GM10847 (cell line): ENCODE measurements around the gene DIP2C.

Experiments used
- POLR2A ChIP-seq: IDR thresholded peaks from 2 replicates; pipeline ENCODE4 v1.6.1; 2011; ENCODE audit not compliant: insufficient read length; ENCODE audit errors: extremely low read depth

The DIP2C gene

DNA sequence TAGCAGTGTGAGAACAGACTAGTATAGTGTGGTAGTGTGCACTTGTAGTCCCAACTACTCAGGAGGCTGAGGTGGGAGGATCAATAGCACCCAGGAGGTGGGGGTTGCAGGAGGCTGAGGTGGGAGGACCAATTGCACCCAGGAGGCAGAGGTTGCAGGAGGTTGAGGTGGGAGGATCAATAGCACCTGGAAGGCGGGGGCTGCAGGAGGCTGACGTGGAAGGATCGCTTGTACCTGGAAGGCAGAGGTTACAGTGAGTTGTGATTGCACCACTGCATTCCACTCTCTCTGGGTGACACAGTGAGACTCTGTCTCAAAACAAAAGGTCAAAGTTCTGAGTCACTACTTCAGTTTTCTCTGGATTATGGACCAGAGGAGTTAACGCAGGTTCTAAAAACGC, 22.6 kb upstream of the DIP2C start:
- TF ChIP-seq POLR2A = no peak

DNA sequence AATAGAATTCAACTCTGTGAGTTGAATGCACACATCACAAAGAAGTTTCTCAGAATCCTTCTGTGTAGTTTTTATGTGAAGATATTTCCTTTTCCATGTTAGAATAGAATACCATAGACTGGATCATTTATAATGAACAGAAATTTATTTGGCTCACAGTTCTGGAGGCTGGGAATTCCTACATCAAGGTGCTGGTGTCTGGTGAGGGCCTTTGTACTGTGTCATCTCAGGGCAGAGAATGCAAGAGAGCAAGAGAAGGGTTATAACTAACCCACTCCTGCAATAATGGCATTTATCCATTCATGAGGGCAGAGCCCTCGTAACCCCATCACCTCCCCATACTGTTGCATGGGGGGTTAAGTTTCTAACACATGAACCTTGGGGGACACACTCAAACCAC, 18.4 kb upstream of the DIP2C start:
- TF ChIP-seq POLR2A = no peak

DNA sequence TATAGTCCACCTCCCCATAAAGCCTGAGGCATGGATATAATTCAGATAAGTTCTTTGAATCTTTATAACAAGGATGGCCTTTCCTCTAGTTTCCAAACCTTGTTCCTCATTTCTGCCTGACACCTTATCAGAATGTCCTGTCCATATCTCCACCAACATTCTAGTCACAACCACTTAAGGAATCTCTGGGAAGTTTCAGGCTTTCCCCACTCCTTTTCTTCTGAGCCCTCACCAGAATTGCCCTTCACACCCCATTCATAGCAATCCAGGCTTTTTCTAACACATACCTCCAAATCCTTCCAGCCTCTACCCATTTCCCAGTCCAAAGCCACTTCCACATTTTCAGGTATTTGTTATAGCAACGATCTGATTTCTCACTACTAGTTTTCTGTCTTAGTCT, 18.0 kb upstream of the DIP2C start:
- no peak for TF ChIP-seq POLR2A

DNA sequence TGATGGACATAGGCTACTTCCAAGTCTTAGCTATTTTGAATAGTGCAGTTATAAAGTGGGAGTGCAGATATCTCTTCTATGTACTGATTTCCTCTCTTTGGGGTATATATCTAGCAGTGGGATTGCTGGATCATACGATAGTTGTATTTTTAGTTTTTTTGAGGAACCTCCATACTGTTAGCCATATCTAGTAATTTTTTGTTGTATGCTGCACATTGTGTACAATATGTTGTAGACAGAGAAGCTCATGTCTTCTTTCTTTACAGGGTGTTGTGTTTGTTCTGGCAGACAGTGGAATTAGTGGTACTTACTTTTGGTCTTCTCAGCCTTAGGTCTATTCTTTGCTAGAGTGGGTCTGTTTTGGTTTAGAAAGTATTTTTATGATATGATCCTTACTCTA, 13.7 kb upstream of the DIP2C start:
- TF ChIP-seq POLR2A = no peak

DNA sequence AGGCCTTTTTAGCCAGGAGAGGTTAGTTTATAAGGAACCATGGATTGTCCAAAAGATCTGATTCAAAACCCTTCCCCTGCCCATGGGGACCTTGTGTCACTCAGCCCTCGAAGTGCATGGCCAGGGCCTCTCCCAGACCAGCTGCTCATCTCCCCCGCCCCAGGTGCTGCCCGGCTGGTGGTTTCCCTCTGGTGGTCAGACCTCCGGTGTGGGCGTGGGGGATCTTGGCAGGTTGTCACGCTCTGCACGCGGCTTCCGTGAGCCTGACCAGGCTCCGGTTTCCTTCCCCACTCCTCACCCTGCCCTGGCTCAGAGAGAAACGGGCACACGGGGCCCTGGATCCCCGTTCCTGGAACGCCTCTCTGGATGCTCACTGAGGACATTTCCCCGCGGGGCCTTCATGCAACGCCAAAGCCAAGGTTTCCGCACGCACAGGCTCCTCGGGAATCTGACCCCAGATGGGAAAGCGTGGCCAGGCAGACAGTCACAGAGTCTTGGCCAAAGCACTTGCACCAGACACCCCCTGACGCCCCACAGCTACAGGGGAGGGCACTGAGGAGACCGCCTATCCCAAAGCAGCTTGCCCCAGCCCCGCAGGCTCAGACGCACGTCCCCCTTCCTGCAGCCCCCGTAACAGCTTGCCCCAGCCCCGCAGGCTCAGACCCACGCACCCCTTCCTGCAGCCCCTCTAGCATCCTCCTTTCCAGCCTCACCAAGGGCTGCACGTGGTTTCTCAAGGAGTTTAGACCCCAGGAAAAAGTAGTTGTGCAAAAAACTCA, 7.8 kb upstream of the DIP2C start:
- TF ChIP-seq POLR2A = no peak

DNA sequence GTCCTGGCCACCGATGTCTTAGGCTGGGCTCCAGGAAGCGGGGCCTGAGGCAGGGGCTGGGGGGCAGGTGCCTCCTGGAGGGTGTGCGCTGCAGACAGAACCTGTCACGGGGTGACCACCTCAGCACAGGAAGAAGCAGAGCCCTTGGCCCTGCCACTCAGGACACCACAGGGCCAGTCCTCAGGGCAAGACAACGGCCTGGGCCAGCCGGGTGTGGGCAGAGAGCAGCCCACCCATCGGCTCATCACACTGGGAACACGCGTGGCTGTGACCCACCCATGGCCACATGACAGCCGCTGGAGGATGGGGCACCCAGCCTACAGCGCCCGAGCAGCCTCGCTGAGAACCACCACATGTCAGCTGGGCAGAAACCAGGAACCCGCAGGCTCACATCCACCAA, 5.9 kb upstream of the DIP2C start:
- no peak for TF ChIP-seq POLR2A

DNA sequence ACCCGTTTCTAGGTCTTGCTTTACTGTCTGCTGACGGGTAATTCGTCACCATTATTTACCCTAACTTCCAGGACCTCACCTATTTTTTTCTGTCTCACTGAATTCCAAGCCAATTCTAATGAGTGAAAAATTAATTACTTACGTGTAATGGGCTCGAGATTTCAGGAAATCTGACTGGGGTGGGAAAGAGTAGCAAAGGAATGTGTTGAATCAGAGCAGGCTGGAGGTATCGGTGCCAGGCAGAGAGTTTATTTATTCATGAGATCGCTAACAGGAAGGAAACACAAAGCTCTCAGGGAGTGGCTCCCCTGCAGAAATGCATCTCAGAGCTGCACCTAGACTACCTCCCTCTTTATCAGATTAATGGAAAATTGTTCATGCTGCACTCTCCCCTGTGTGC, 4.0 kb upstream of the DIP2C start:
- TF ChIP-seq POLR2A = no peak

DNA sequence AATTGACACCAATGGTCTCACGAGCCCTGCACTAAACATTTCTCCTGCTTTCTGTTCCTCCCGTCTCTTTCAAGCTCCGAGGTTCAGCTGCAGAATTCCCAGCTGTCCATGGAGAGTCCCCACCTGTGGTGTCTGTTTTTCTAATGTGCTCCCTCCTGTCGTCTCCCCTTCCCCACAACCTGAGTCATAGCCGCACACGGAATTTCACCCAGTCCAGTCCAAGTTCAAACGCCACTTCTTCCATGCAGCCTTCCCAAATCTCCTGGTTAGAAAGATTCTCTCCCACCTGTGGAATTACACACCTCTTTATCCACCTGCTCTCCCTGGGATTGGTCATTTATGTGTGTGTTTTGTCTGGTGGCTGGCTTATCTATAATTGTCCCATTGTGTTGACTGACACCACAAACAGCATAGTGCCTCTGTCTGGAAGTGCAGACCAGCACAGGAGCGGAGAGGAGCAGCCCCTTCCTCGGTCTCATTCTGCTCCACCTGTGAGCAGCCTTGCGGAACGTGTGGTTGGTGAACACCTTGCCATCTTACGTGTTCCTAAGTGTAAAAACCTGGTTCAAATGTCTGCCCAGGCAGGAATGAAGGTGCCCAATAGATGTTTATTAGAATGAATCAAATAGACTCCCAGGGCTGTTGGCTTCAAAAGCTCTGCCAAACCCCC, 3.3 kb upstream of the DIP2C start:
- TF ChIP-seq POLR2A = no peak

DNA sequence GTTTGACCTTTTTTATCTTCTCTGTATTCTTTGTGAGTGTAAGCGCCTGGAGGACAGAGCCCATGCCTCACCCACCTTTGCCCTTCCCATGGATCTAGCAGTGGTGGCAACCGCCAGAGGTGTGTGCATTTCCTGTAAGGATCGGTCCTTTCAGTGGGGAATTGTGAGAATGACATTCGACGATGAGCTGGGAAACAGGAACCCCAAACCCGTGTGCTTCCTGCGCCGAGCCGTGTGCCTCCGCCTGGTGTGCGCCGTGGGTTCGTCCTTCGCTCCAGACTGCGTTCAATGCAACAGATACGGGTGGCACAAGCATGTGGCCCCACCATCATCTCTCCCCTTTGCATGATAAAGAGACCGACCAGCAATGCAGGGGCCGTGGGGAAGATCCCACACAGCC, 1.7 kb upstream of the DIP2C start:
- TF ChIP-seq POLR2A = no peak

DNA sequence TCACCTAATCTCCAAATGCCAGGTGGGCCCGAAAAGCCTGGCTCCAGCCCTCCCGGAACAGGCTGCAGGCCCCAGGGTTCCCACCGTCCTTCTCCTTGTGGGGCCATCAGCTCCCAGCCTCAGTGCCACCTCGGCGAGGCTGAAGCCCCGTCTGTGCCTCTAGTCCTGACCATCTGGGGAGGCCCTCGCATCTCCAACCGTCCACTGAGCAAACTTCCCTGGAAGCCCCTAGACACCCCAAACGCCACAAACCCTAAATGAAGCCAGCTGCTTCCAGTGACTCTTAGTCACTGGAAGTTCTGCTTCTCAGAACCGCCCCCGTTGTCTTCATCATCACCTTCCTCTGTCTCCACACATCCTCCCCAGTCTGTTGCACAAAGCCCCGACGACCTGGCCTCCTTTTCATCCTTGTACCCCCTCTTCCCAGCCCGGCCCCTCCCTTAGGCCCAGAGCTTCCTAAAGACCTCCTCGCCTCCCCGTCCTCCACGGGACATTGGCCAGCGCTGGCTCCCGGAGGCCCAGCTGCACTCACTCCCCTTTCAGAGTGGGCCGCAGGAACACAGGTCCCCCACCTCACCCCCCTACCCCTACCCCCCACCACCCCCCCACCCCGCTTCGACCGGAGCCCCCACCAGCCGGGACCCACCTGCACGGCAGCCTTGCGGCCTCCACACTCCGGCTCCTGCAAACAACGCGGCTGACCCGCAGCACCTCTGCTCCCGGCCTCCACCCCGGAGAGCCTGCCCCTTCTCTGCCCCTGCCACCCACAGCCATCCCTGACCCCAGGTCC, 1.1 kb upstream of the DIP2C start:
- TF ChIP-seq POLR2A = no peak

DNA sequence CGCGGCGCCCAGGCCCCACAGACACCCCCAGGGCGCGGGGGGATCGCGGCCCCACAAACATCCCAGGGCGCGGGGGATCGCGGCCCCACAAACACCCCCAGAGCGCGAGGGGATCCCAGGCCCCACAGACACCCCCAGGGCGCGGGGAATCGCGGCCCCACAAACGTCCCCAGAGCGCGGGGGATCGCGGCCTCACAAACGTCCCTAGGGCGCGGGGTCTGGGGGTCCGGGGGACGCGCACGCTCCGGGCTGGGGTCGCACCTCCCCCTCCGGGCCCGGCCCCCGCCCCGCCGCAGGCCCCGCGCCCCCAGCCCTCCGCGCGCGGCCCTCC, 382 bp downstream of the DIP2C start:
- TF ChIP-seq POLR2A = no peak

DNA sequence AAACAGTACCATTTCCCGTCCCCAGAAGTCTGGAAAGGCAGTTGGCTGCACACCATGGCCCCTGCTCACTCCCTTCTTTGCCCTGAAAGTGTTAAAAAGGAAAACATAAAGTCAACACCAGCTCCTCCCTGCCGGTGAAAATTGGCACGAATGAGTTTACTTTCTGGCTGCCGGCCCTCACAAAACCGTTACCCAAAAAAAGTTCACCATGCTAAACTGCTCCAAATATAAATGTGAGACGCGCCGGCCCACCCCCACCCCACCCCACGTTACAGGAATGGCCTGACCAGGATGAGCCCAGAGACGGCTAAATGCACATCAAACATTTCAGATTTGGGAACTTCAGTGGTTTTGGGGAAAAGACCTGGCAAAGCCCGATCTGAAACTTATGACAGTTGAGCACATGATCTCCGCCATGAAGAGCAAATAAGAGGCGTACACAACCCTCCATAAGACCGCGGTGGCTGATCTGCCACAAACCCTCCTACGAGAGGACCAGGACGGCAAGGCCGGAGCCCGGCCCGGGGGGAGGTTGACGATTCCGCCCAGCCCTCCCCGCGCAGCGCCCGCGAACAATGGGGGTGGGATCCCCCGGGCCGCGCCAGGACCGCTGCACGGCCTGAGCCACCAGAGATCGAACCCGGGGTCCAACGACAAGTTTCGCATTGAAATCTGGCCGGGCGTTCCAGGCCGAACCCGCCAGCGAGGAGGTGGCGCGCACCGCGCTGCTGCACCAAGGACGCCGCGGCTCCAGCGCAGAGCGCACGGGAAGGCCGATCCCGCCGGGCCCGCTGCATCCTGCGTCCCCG, 952 bp downstream of the DIP2C start:
- TF ChIP-seq POLR2A = no peak

DNA sequence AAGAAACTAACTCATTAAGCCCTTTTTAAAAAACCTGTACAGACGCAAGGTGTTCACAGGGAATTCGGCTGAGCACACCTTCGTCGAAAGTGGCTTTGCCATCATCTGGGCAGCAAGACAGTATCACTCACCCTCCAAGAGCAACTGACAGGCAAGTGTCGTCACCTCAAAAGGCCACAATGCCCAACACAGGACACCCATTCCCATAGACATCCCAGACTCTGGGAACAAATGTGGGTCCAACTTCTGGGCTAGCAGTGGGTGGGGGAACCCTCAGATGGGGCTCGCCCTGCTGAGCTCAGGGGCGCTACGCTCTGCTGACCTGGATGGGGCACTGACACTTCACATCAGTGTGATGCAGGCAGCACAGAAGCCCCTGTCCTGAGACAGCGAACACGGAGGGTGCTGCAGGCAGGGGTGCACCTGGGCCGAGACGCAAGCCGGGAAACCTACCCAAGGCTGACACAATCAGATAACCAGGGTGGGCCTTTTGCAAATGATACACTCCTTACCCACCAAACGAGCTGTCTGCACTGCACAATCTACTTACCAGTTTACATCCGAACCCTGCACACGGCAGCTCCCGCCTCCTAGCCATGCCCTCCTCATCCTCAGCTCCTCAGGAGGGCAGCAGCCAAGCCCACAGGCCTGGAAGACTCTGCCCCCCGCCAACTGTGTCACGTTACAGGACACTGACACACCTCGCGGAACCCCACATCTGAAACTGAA, 1.7 kb downstream of the DIP2C start:
- no peak for TF ChIP-seq POLR2A

DNA sequence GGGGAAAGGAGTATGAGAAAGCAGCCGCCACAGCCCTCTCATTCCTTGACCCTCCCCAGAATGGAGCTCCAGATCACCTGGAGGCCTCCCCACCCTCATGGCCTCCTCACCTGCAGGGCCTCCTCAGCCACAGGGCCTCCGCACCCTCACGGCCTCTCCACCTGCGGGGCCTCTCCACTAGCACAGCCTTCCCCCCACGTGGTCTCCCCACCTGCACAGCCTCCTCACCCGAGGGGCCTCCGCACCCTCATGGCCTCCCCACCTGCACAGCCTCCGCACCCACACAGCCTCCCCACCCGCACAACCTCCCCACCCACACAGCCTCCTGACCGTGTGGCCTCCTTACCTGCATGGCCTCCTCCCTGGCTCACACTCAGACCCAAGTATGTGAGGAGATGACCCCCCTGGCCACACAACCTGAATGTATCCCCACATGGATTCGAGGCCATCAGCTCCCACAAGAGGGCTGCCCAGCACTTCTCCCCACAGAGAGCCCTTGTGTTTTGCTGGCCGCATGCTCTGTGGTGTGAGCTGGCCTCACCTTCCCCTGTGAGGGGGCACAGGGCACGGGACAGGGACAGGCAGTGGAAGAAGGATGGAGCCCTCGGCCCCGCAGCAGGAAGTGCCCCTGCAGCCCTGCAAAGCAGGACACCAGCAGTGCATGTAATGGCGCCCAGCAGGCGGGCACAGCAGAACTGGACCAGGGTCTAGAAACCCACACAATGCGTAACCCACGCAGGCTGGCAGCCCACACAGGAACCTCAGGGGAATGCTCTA, 3.1 kb downstream of the DIP2C start:
- no peak for TF ChIP-seq POLR2A
